K562 (cell line): ENCODE data around the gene BCKDK.

ENCODE experiments used
- CHD2 ChIP-seq: IDR thresholded peaks from 2 replicates; pipeline ENCODE4 v1.6.1; 2011; ENCODE audit warnings: low read depth, low read length
- EGR1 ChIP-seq: fragments of 450-650 bp; conservative IDR thresholded peaks from 2 replicates; pipeline ENCODE4 v1.6.1; 2017; ENCODE audit warnings: mild to moderate bottlenecking
- GATAD2B ChIP-seq: fragments of 450-650 bp; IDR thresholded peaks from 2 replicates; pipeline ENCODE4 v1.6.1; 2017; ENCODE audit warnings: mild to moderate bottlenecking, borderline replicate concordance
- GTF2E2 ChIP-seq: fragments of 200-800 bp; sonication (Bioruptor generic); IDR thresholded peaks from 2 replicates; pipeline ENCODE4 v1.6.1; 2016; ENCODE audit warnings: missing genetic modification characterization, missing compliant biosample characterization
- JUN ChIP-seq, 2 experiments: sonication (generic) in 1 of 2; formaldehyde crosslinking in 1 of 2; IDR thresholded peaks; 2 replicates each; pipeline versions ENCODE4 v1.6.1 to v1.8.0; 2012 to 2022; ENCODE audit warnings: borderline replicate concordance in 2 of 2, mild to moderate bottlenecking in 2 of 2, improper control_type of control experiment in 1 of 2, low read depth in 1 of 2, low read length in 1 of 2, missing genetic modification reagents in 1 of 2
- MYC ChIP-seq, 2 experiments: fragments of 250-450 bp in 1 of 2; sonication (Bioruptor Pico) in 1 of 2; IDR thresholded peaks; 2 replicates each; pipeline versions ENCODE4 v1.5.1 to v1.6.1; 2012 to 2021; ENCODE audit warnings: low read depth in 2 of 2, borderline replicate concordance in 1 of 2, improper control_type of control experiment in 1 of 2, low read length in 1 of 2, mild to moderate bottlenecking in 1 of 2, moderate library complexity in 1 of 2
- PHF8 ChIP-seq: fragments of 200-600 bp; sonication (generic); IDR thresholded peaks from 2 replicates; pipeline ENCODE4 v1.6.1; 2012; ENCODE audit warnings: mixed run types, mild to moderate bottlenecking, inconsistent platforms, low read length, moderate library complexity, borderline replicate concordance
- POLR2A ChIP-seq: fragments of 450-650 bp; conservative IDR thresholded peaks from 2 replicates; pipeline ENCODE4 v1.6.1; 2016
- PRMT5 ChIP-seq: sonication (generic); formaldehyde crosslinking; IDR thresholded peaks from 2 replicates; pipeline ENCODE4 v1.5.0; 2020; ENCODE audit warnings: missing genetic modification reagents
- RCOR1 ChIP-seq, 2 experiments: IDR thresholded peaks; 2 replicates each; pipeline ENCODE4 v1.6.1; 2012; ENCODE audit warnings: low read depth in 2 of 2, low read length in 2 of 2, borderline replicate concordance in 1 of 2, improper control_type of control experiment in 1 of 2
- SIN3B ChIP-seq: fragments of 450-650 bp; IDR thresholded peaks from 2 replicates; pipeline ENCODE4 v1.6.1; 2017; ENCODE audit warnings: low read depth, mild to moderate bottlenecking, moderate library complexity
- TARDBP ChIP-seq: fragments of 450-650 bp; IDR thresholded peaks from 2 replicates; pipeline ENCODE4 v1.6.1; 2016
- ZNF140 ChIP-seq: fragments of 250-450 bp; sonication (Bioruptor Pico); IDR thresholded peaks from 2 replicates; pipeline ENCODE4 v1.8.0; 2021; ENCODE audit warnings: moderate library complexity, mild to moderate bottlenecking, inconsistent platforms
- TF ChIP-seq, protein P1 (sequence below): sonication (generic); formaldehyde crosslinking; IDR thresholded peaks from 2 replicates; pipeline ENCODE4 v1.9.0; 2022; ENCODE audit warnings: mild to moderate bottlenecking, missing genetic modification reagents

DNA sequence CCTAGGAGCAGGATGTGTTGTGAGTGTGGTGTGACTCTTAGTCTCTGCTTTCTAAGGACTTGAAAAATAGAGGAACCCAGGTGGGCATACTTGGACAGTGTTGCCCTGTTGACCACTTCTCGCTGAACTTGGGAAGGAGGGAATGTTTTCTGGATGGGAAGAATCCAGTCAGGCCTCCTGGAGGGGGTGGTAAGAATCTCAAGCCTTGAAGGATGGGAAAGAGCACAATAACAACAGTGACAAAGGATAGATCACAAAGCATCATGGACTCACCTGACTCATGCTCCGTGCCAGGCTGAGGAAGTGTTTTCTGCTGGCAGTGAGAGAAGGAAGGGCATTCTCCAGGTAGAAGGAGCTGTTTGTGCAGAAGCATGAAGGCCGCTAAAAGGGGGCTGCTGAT is 17.7 kb downstream of the BCKDK start:
- TF ChIP-seq MYC (IDR thresholded peaks at IDR 0.05; ENCODE audit: low read depth, low read length) (no peak), MYC (CRISPR knock-in tag; IDR thresholded peaks at IDR 0.05; ENCODE audit: borderline replicate concordance, low read depth) (no peak), PRMT5 (CRISPR knock-in tag) (no peak), POLR2A (no peak), JUN (IDR thresholded peaks at IDR 0.05; ENCODE audit: borderline replicate concordance, low read depth, low read length) (no peak), JUN (CRISPR knock-in tag; IDR thresholded peaks at IDR 0.05; ENCODE audit: borderline replicate concordance) (no peak), PHF8 (no peak), EGR1 (no peak), RCOR1 (IDR thresholded peaks at IDR 0.05; ENCODE audit: borderline replicate concordance in 1 of 2, low read depth in 2 of 2, low read length in 2 of 2) (no peak), GTF2E2 (tag) (no peak), CHD2 (no peak), ZNF140 (CRISPR knock-in tag) (no peak), GATAD2B (no peak), TARDBP (no peak), SIN3B (no peak)
- TF ChIP-seq, protein P1, sequence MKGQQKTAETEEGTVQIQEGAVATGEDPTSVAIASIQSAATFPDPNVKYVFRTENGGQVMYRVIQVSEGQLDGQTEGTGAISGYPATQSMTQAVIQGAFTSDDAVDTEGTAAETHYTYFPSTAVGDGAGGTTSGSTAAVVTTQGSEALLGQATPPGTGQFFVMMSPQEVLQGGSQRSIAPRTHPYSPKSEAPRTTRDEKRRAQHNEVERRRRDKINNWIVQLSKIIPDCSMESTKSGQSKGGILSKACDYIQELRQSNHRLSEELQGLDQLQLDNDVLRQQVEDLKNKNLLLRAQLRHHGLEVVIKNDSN (CRISPR knock-in tag): no peak
